GM12878 (cell line): ENCODE data around the gene MGLL. TPM values are rescaled to one million over a fixed set of nuclear protein-coding genes. Genes with fewer than 3 reads are reported as not detected.

Source experiments
- ATF2 ChIP-seq: IDR thresholded peaks from 2 replicates; pipeline ENCODE4 v1.6.1; 2012; ENCODE audit warnings: low read length, inconsistent platforms
- ATF7 ChIP-seq: fragments of 450-650 bp; IDR thresholded peaks from 2 replicates; pipeline ENCODE4 v1.6.1; 2016; ENCODE audit warnings: low read depth, mild to moderate bottlenecking
- BCL11A ChIP-seq: IDR thresholded peaks from 2 replicates; pipeline ENCODE4 v1.6.1; 2011; ENCODE audit warnings: low read depth, low read length
- BHLHE40 ChIP-seq, 2 experiments: fragments of 450-650 bp in 1 of 2; IDR thresholded peaks; 2 replicates each; pipeline ENCODE4 v1.6.1; 2011 to 2017; ENCODE audit warnings: low read depth in 2 of 2, borderline replicate concordance in 1 of 2, improper control_type of control experiment in 1 of 2, low read length in 1 of 2, mild to moderate bottlenecking in 1 of 2
- BRCA1 ChIP-seq: IDR thresholded peaks from 2 replicates; pipeline ENCODE4 v1.6.1; 2011; ENCODE audit warnings: low read depth, low read length, improper control_type of control experiment
- EZH2 ChIP-seq: IDR thresholded peaks from 2 replicates; pipeline ENCODE4 v1.6.1; 2012; ENCODE audit warnings: low read depth, mild to moderate bottlenecking, control low read depth, inconsistent platforms, low read length, borderline replicate concordance; ENCODE audit not compliant: control insufficient read depth
- GABPA ChIP-seq: IDR thresholded peaks from 2 replicates; pipeline ENCODE4 v1.6.1; 2014; ENCODE audit warnings: antibody characterized with exemption, low read depth, mild to moderate bottlenecking, inconsistent platforms
- MAX ChIP-seq: IDR thresholded peaks from 2 replicates; pipeline ENCODE4 v1.6.1; 2012; ENCODE audit warnings: low read depth, low read length, improper control_type of control experiment
- MEF2B ChIP-seq: fragments of 450-650 bp; IDR thresholded peaks from 2 replicates; pipeline ENCODE4 v1.6.1; 2018; ENCODE audit warnings: mild to moderate bottlenecking, moderate library complexity; ENCODE audit not compliant: partially characterized antibody, poor library complexity, severe bottlenecking
- MXI1 ChIP-seq: fragments of 150-350 bp; IDR thresholded peaks from 2 replicates; pipeline ENCODE4 v1.6.1; 2011; ENCODE audit warnings: low read depth, mild to moderate bottlenecking, inconsistent platforms, low read length, improper control_type of control experiment
- NR2C1 ChIP-seq: fragments of 450-650 bp; IDR thresholded peaks from 2 replicates; pipeline ENCODE4 v1.6.1; 2017; ENCODE audit warnings: antibody characterized with exemption, mild to moderate bottlenecking, moderate library complexity
- PBX3 ChIP-seq: IDR thresholded peaks from 2 replicates; pipeline ENCODE4 v1.6.1; 2011; ENCODE audit warnings: mild to moderate bottlenecking, low read depth, low read length, moderate library complexity; ENCODE audit not compliant: insufficient replicate concordance
- POLR2AphosphoS2 ChIP-seq: IDR thresholded peaks from 2 replicates; pipeline ENCODE4 v1.6.1; 2011; ENCODE audit warnings: low read depth, mild to moderate bottlenecking, low read length, improper control_type of control experiment, moderate library complexity
- POU2F2 ChIP-seq: IDR thresholded peaks from 3 replicates; pipeline ENCODE4 v1.6.1; 2011; ENCODE audit warnings: low read depth, mild to moderate bottlenecking, low read length, borderline replicate concordance
- RB1 ChIP-seq: fragments of 450-650 bp; formaldehyde crosslinking; IDR thresholded peaks from 2 replicates; pipeline ENCODE4 v1.6.1; 2017; ENCODE audit warnings: mild to moderate bottlenecking, borderline replicate concordance
- RBBP5 ChIP-seq: fragments of 200-600 bp; sonication (generic); conservative IDR thresholded peaks from 2 replicates; pipeline ENCODE4 v1.6.1; 2016
- SMARCA5 ChIP-seq: fragments of 450-650 bp; IDR thresholded peaks from 2 replicates; pipeline ENCODE4 v1.6.1; 2017; ENCODE audit warnings: mild to moderate bottlenecking
- SREBF1 ChIP-seq: IDR thresholded peaks from 2 replicates; pipeline ENCODE4 v1.6.1; 2012; ENCODE audit warnings: mild to moderate bottlenecking, low read length
- SUPT20H ChIP-seq: IDR thresholded peaks from 2 replicates; pipeline ENCODE4 v1.6.1; 2011; ENCODE audit warnings: low read depth, mild to moderate bottlenecking, low read length, moderate library complexity, borderline replicate concordance; ENCODE audit not compliant: control insufficient read depth
- ZBTB33 ChIP-seq: fragments of 450-650 bp; IDR thresholded peaks from 2 replicates; pipeline ENCODE4 v1.6.1; 2017; ENCODE audit warnings: mild to moderate bottlenecking
- ZBTB40 ChIP-seq: fragments of 450-650 bp; IDR thresholded peaks from 2 replicates; pipeline ENCODE4 v1.6.1; 2016; ENCODE audit warnings: mild to moderate bottlenecking, moderate library complexity, borderline replicate concordance
- ZNF217 ChIP-seq: fragments of 450-650 bp; IDR thresholded peaks from 2 replicates; pipeline ENCODE4 v1.6.1; 2017; ENCODE audit warnings: antibody characterized with exemption, mild to moderate bottlenecking
- ZNF24 ChIP-seq: fragments of 450-650 bp; IDR thresholded peaks from 2 replicates; pipeline ENCODE4 v1.6.1; 2017; ENCODE audit warnings: antibody characterized with exemption, mild to moderate bottlenecking
- polyA plus RNA-seq, 11 experiments: library from polyadenylated mRNA; depleted of rRNA in 4 of 11; unstranded in 6 of 11; stranded (reverse) in 5 of 11; fragments of >200 nt; fragmentation: Nextera tagmentation in 4 of 11; fragmentation: Illumina TruSeq in 1 of 11; extraction: Ambion mirVana in 4 of 11; extraction: Trizol in 1 of 11; gene quantifications; 1 replicate in 1 of 11; 2 replicates in 10 of 11; pipeline versions ENCODE4 v1.2.1 to v1.2.3, GENCODE V29; 2011 to 2016; ENCODE audit warnings: inconsistent platforms in 2 of 11, missing spikeins in 2 of 11, low read depth in 1 of 11
- total RNA-seq, 4 experiments: library from RNA; depleted of rRNA in 3 of 4; stranded (reverse); fragments of >200 nt in 3 of 4; fragmentation: Illumina TruSeq in 1 of 4; extraction: Trizol in 1 of 4; gene quantifications; 2 replicates each; pipeline versions ENCODE4 v1.2.1 to v1.2.3, GENCODE V29; 2013 to 2021

Gene MGLL
- total and polyA plus RNA-seq, 10 of the 15 experiments (the other 5 are each of a cell fraction or from before 2014, with no cell fraction given) = 44.9 to 177 (median 72.9) TPM

- no peak for TF ChIP-seq SUPT20H
- TF ChIP-seq SREBF1 = no peak
- no peak for TF ChIP-seq PBX3
- TF ChIP-seq SMARCA5 = no peak
- peak; percentile 41; the same call in 1 of the 2 replicates for TF ChIP-seq ZBTB40
- TF ChIP-seq MEF2B = no peak
- TF ChIP-seq EZH2 = no peak
- no peak for TF ChIP-seq MAX
- no peak for TF ChIP-seq POU2F2
- TF ChIP-seq ATF7 = no peak
- no peak for TF ChIP-seq POLR2AphosphoS2
- TF ChIP-seq ZNF24 = no peak
- peak; percentile 41 to 48; a peak in 1 of 4 replicates for TF ChIP-seq BHLHE40 (IDR thresholded peaks at IDR 0.05; ENCODE audit: borderline replicate concordance in 1 of 2, low read depth in 2 of 2, low read length in 1 of 2)
- no peak for TF ChIP-seq RB1
- peak; percentile 77 for TF ChIP-seq MXI1
- no peak for TF ChIP-seq GABPA
- no peak for TF ChIP-seq BRCA1
- no peak for TF ChIP-seq ZBTB33
- no peak for TF ChIP-seq ATF2
- no peak for TF ChIP-seq RBBP5
- TF ChIP-seq ZNF217 = no peak
- TF ChIP-seq BCL11A = no peak
- no peak for TF ChIP-seq NR2C1
These were observed 921 bp downstream of the MGLL start (continued) for GRCh38 chr3:127821394-127821793.
